Neural cell (in vitro differentiated cells): ENCODE results near the gene COTL1. TPM values are rescaled to one million over a fixed set of nuclear protein-coding genes. Genes with fewer than 3 reads are reported as not detected.

Source experiments
- polyA plus RNA-seq: library from polyadenylated mRNA; depleted of rRNA; stranded (reverse); fragments of >200 nt; gene quantifications from 2 replicates; pipeline ENCODE4 v1.2.3, GENCODE V29; 2014

COTL1 gene
- polyA plus RNA-seq, 1 donor from 2014 or later: 86.6 TPM

Other genes with a start within 250 kb of the COTL1 start
- gene ATP2C2, start 249.5 kb downstream of the COTL1 start, polyA plus RNA-seq: not detected in 2 replicates
- 12.4 and 22.1 TPM in 2 replicates for gene MEAK7, start 113.4 kb downstream of the COTL1 start, polyA plus RNA-seq
- 43.8 and 53.9 TPM in 2 replicates for gene KLHL36, start 30.4 kb upstream of the COTL1 start, polyA plus RNA-seq
- 32.9 and 48.9 TPM in 2 replicates for gene USP10, start 81.9 kb upstream of the COTL1 start, polyA plus RNA-seq
- gene CRISPLD2, start 201.9 kb upstream of the COTL1 start, polyA plus RNA-seq: 0.06 TPM in 1 of 2 replicates, not detected in the other